Activated CD8-positive, alpha-beta T cell treated with anti-CD3 and anti-CD28 coated beads, Interleukin-2, amount 10 ng/mL, durations not matched to agents 7 days and 5 days (primary cell): Measurements from ENCODE around the gene OR4C11. TPM values are rescaled to one million over a fixed set of nuclear protein-coding genes. Genes with fewer than 3 reads are reported as not detected.

Experiments
- ATAC-seq: fragments of 150-1000 bp; cut with Tn5 transposase; one replicate; pipeline ENCODE4 v1.10.0; 2021; ENCODE audit warnings: moderate library complexity
- CTCF ChIA-PET: fragments of 350-600 bp; sonication (Branson Sonifier 250); formaldehyde crosslinking; loops from one replicate; lab custom pipeline; 2021; ENCODE audit warnings: antibody characterized with exemption; lab: Charles Lee
- POLR2A ChIA-PET: fragments of 350-600 bp; sonication (Branson Sonifier 250); formaldehyde crosslinking; loops from one replicate; lab custom pipeline; 2021; ENCODE audit warnings: antibody characterized with exemption; lab: Charles Lee
- DNase-seq: peaks from one replicate; pipeline ENCODE4 v3.0.0-alpha.2; 2020
- H3K27ac Mint-ChIP-seq: one replicate; pipeline ENCODE4 v1.8.0; 2021; ENCODE audit warnings: mild to moderate bottlenecking, mixed read lengths
- H3K27me3 Mint-ChIP-seq: one replicate; pipeline ENCODE4 v1.8.0; 2021; ENCODE audit warnings: low read depth, mixed read lengths
- H3K36me3 Mint-ChIP-seq: one replicate; pipeline ENCODE4 v1.8.0; 2021; ENCODE audit warnings: low read depth, mixed read lengths
- H3K4me1 Mint-ChIP-seq: one replicate; pipeline ENCODE4 v1.8.0; 2021; ENCODE audit warnings: low read depth, mixed read lengths
- H3K4me3 Mint-ChIP-seq: one replicate; pipeline ENCODE4 v1.8.0; 2021; ENCODE audit warnings: mild to moderate bottlenecking, mixed read lengths
- H3K9me3 Mint-ChIP-seq: one replicate; pipeline ENCODE4 v1.8.0; 2022; ENCODE audit warnings: mixed read lengths; ENCODE audit not compliant: insufficient read depth
- total RNA-seq, 2 experiments: library from RNA; stranded (reverse); gene quantifications; one replicate each; pipeline ENCODE4 v1.2.3, GENCODE V29; 2021

OR4C11 gene, protein sequence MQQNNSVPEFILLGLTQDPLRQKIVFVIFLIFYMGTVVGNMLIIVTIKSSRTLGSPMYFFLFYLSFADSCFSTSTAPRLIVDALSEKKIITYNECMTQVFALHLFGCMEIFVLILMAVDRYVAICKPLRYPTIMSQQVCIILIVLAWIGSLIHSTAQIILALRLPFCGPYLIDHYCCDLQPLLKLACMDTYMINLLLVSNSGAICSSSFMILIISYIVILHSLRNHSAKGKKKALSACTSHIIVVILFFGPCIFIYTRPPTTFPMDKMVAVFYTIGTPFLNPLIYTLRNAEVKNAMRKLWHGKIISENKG
- not detected for total RNA-seq

DNA sequence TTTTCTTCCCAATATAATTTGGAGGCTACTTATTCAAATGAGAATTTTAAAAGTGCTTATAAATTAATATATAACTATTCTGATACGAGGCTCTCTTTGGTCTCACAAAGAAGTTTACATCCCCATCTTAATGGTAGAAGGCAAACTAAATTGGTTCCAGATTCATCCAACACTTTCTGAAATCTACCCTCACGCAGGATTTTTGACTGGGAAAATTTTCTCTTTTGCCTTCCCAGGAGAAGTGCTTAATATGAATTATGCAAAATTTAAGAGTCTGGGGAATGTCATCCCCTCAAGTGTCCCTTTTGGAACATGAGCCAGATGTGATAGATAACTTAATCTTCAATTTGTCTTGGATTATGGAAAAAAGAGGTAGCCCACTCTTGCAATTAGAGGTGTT is at the start of gene OR4C11:
OR4C11 (minus strand) TSS at position 101 of the 400 bp plus-strand sequence. CDS start 3,272 bp downstream, outside the sequence.
- ATAC-seq (no peak), DNase-seq (no peak)
- ChIA-PET CTCF (no interaction called here), POLR2A (no interaction called here)
- Mint-ChIP-seq H3K4me1 (no peaks in the 10 kb centered on the region), H3K36me3 (no peaks in the 10 kb centered on the region), H3K27me3 (no peaks in the 10 kb centered on the region), H3K9me3 (no peaks in the 10 kb centered on the region), H3K27ac (no peak within 1 kb of the TSS), H3K4me3 (no peak within 1 kb of the TSS)

DNA sequence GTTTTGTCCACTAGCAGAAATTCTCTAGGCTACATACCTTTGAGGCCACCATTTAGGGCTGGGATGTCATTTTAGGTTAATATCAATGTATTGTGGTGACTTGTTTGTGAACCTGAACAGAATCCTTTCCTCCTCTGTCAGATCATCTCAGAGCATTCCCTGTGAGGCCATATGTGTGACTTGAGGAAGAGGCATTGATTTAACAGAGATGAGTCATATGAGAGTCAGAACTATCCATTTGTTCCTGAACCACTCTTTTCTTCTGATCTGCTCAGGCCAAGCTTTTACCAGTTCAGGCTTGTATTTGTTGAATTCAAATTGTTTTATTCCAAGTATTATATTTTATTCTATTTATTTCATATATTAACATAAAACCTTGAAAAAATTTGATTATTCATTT is 47.7 kb upstream of the OR4C11 start:
- Mint-ChIP-seq H3K4me1 (no peaks in the 10 kb centered on the region), H3K9me3 (no peaks in the 10 kb centered on the region), H3K27ac (no peak overlapping the region), H3K27me3 (no peaks in the 10 kb centered on the region), H3K36me3 (no peaks in the 10 kb centered on the region), H3K4me3 (no peak overlapping the region)
- ATAC-seq (no peak), DNase-seq (no peak)
- POLR2A ChIA-PET: no interaction called here
- CTCF ChIA-PET: no interaction called here

DNA sequence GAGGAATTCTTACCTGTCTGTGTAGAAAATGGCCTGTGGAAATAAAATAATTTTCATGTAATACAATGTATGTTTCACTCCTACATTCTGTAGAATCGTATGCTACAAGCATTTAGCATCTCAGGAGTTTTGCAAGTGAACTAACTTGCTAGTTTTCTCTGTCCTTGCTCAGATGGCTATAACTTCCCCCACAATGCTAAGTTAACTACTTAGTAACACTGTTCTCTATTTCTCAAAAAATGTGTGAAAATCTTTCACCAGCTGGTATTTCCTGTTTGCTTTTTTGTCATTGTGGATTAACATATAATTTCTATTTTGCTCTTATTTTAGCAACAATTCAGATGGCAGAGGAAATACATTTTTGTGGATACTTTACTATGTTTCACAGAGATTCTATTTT is 45.1 kb upstream of the OR4C11 start:
- Mint-ChIP-seq H3K9me3 (no peaks in the 10 kb centered on the region), H3K36me3 (no peaks in the 10 kb centered on the region), H3K4me3 (no peak overlapping the region), H3K27ac (no peak overlapping the region), H3K27me3 (no peaks in the 10 kb centered on the region), H3K4me1 (no peaks in the 10 kb centered on the region)
- ATAC-seq: no peak
- POLR2A ChIA-PET: no interaction called here
- CTCF ChIA-PET: no interaction called here
- no peak for DNase-seq

DNA sequence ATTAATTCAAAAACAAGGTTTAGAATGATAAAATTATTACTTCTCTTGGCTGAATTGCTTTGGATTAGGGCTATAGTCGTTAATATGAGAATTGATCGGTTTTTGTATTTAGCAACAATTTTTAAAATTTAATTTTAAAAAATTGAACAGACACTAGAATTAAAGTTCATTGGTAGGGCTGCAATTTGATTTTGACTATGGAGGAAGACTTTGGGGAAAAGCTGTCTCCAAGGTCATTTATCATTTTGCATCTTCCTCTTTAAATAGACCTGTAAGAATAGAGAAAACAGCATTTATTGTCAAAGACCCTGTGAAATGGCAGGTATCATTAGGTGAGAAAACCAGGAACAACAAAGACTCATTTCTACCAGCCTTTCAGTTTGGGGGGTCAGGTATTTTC is 40.6 kb upstream of the OR4C11 start, which contains the start of gene OR4S2:
OR4S2 (plus strand) TSS at position 301 of the 400 bp plus-strand sequence. CDS start 2,577 bp downstream, outside the sequence.
- CTCF ChIA-PET: no interaction called here

DNA sequence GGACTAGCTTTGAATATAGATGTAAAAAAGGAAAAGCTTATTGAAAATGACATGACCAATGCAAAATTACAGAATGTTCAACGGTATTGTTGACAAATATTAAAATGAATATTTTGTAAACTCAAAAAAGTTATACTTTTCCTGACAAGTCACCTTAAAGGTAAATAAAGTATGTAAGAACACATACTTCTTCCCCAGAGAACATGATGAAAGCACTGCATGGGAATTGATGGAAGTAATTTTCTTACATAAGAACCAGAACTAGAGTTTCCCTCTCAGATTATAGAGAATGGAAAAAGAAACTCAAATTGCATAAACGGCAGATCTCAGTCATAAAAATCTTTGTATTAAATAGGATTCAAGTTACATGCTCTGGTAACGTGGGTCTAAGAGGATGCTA is 27.4 kb upstream of the OR4C11 start, which contains the start of gene OR4P4:
OR4P4 (plus strand) TSS at position 301 of the 400 bp plus-strand sequence.
- Mint-ChIP-seq H3K4me3 (no peak within 1 kb of the TSS), H3K4me1 (no peaks in the 10 kb centered on the region), H3K36me3 (no peaks in the 10 kb centered on the region), H3K9me3 (no peaks in the 10 kb centered on the region), H3K27ac (no peak within 1 kb of the TSS), H3K27me3 (no peaks in the 10 kb centered on the region)
- CTCF ChIA-PET: no interaction called here
- POLR2A ChIA-PET: no interaction called here
- DNase-seq (no peak), ATAC-seq (no peak)

More for the DNA sequence above, 40.6 kb upstream of the OR4C11 start, which contains the start of gene OR4S2:
- H3K4me1 Mint-ChIP-seq: no peaks in the 10 kb centered on the region
- H3K4me3 Mint-ChIP-seq: no peak within 1 kb of the TSS
- ATAC-seq (no peak), DNase-seq (no peak)
- POLR2A ChIA-PET: no interaction called here
- no peaks in the 10 kb centered on the region for H3K9me3 Mint-ChIP-seq
- no peak within 1 kb of the TSS for H3K27ac Mint-ChIP-seq
- H3K36me3 Mint-ChIP-seq: no peaks in the 10 kb centered on the region
- H3K27me3 Mint-ChIP-seq: no peaks in the 10 kb centered on the region

DNA sequence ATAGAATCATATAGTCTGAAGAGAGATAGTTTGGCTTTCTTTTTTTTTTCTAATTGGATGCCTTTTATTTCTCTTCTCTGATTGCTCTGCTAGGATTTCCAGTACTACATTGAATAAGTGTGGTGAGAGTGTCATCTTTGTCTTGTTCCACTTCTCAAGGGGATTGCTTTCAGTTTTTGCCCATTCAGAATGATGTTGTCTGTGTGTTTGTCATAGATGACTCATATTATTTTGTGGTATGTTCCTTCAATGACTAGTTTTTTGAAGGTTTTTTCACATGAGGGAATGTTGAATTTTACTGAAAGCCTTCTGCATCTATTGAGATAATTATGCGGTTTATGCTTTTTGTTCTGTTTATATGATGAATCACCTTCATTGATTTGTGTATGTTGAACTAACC is 17.1 kb upstream of the OR4C11 start:
- CTCF ChIA-PET: no interaction called here
- H3K27me3 Mint-ChIP-seq: no peaks in the 10 kb centered on the region
- ATAC-seq: no peak
- H3K4me3 Mint-ChIP-seq: no peak overlapping the region
- H3K27ac Mint-ChIP-seq: no peak overlapping the region
- no peak for DNase-seq
- no peaks in the 10 kb centered on the region for H3K36me3 Mint-ChIP-seq
- no peaks in the 10 kb centered on the region for H3K4me1 Mint-ChIP-seq
- H3K9me3 Mint-ChIP-seq: no peaks in the 10 kb centered on the region
- POLR2A ChIA-PET: no interaction called here

DNA sequence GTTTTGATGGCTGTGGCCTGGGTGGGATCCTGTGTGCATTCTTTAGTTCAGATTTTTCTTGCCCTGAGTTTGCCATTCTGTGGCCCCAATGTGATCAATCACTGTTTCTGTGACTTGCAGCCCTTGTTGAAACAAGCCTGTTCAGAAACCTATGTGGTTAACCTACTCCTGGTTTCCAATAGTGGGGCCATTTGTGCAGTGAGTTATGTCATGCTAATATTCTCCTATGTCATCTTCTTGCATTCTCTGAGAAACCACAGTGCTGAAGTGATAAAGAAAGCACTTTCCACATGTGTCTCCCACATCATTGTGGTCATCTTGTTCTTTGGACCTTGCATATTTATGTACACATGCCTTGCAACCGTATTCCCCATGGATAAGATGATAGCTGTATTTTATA is 34.9 kb downstream of the OR4C11 start:
- ChIA-PET CTCF (no interaction called here), POLR2A (no interaction called here)
- Mint-ChIP-seq H3K4me1 (no peaks in the 10 kb centered on the region), H3K27ac (no peak overlapping the region), H3K4me3 (no peak overlapping the region), H3K27me3 (no peaks in the 10 kb centered on the region), H3K36me3 (no peaks in the 10 kb centered on the region), H3K9me3 (peaks cover 31% of the 10 kb centered on the region)
- no peak for DNase-seq
- ATAC-seq: no peak

DNA sequence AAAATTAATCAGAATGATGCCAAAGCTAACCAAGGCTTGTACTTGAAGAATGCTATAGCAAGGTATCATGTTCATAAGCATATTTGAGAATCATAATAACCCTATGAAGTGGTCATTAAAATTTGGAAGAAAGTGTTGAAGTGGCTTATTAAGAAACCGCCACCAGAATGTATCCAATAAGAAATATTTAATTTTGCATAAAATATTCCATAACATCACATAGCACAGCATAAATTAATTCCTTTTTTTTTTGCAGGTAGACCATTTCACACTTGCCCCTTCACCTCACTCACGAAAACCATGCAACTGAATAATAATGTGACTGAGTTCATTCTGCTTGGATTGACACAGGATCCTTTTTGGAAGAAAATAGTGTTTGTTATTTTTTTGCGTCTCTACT is 35.6 kb downstream of the OR4C11 start, which contains the start of gene OR4C16:
OR4C16 (plus strand) TSS at position 301 of the 400 bp plus-strand sequence; CDS start at position 301, 0 bp downstream.
- ChIA-PET CTCF (no interaction called here), POLR2A (no interaction called here)
- H3K27ac Mint-ChIP-seq: no peak within 1 kb of the TSS
- ATAC-seq (no peak), DNase-seq (no peak)
- H3K27me3 Mint-ChIP-seq: no peaks in the 10 kb centered on the region
- H3K4me3 Mint-ChIP-seq: no peak within 1 kb of the TSS
- H3K9me3 Mint-ChIP-seq: peaks cover 31% of the 10 kb centered on the region
- H3K4me1 Mint-ChIP-seq: no peaks in the 10 kb centered on the region
- H3K36me3 Mint-ChIP-seq: no peaks in the 10 kb centered on the region

DNA sequence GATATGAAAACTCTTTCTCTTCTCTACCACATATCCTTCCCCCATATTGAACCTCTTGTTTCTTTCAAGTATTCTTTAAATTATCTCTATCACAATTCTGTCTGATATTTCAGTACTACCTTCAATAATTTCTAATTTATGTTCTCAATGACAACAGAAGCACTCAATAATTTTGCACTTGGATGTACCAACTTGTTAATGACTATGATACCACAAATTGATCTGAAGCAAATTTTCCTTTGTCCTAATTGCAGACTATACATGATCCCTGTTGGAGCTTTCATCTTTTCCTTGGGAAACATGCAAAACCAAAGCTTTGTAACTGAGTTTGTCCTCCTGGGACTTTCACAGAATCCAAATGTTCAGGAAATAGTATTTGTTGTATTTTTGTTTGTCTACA is 53.3 kb downstream of the OR4C11 start, which contains the start of gene OR4C15:
OR4C15 (plus strand) TSS at position 301 of the 400 bp plus-strand sequence; CDS start at position 301, 0 bp downstream.
- Mint-ChIP-seq H3K9me3 (peaks cover 8% of the 10 kb centered on the region), H3K4me1 (no peaks in the 10 kb centered on the region), H3K27me3 (no peaks in the 10 kb centered on the region), H3K27ac (no peak within 1 kb of the TSS), H3K36me3 (no peaks in the 10 kb centered on the region), H3K4me3 (no peak within 1 kb of the TSS)
- ChIA-PET CTCF (no interaction called here), POLR2A (no interaction called here)
- DNase-seq: no peak
- ATAC-seq: no peak

Other genes with a start within 250 kb of the OR4C11 start
- not detected for gene OR4A15, start 239.7 kb downstream of the OR4C11 start, total RNA-seq
- not detected for gene OR4C15, start 53.2 kb downstream of the OR4C11 start, total RNA-seq
- gene OR4C16, start 35.5 kb downstream of the OR4C11 start, total RNA-seq: not detected
- gene OR4P4, start 27.5 kb upstream of the OR4C11 start, total RNA-seq: not detected
- gene OR4S2, start 40.7 kb upstream of the OR4C11 start, total RNA-seq: not detected
- gene OR4C6, start 54.6 kb upstream of the OR4C11 start, total RNA-seq: not detected
- not detected for gene OR5D13, start 165.8 kb upstream of the OR4C11 start, total RNA-seq
- gene OR5D14, start 187.9 kb upstream of the OR4C11 start, total RNA-seq: not detected
- gene OR5L1, start 203.7 kb upstream of the OR4C11 start, total RNA-seq: not detected
- gene OR5D18, start 212.0 kb upstream of the OR4C11 start, total RNA-seq: not detected
- not detected for gene OR5L2, start 219.6 kb upstream of the OR4C11 start, total RNA-seq
- not detected for gene OR5D16, start 231.1 kb upstream of the OR4C11 start, total RNA-seq